SW480 (cell line): Measurements from ENCODE around the gene HCFC1.

Experiments used
- DNase-seq: peaks from one replicate; pipeline ENCODE4 v3.0.0-alpha.2; 2016; ENCODE audit warnings: low spot score

The HCFC1 gene

GRCh38 chrX:153922932-153923857, 48.4 kb downstream of the HCFC1 start:
- DNase-seq = no peak

- DNase-seq = no peak
These were observed 49.8 kb downstream of the HCFC1 start for GRCh38 chrX:153921511-153922446.

DNA sequence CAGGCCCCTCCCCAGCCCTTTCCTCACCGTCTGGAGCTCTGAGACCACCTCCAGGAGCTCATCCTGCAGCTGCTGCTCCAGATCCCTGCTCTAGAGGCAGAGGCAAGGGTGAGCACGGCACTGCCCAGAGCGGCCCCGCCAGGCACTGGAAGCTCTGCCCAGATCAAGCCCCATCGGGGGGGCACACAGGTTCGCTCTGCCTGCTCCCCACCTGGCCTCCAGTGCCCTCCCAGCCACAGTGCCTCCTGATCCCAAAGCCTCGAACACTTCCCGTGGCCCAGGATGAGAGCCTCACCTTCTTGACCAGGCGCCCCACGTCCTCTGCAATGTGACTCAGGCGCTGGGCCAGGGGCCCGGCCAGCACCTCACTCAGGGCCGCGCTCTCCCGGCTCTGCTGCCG, 50.5 kb downstream of the HCFC1 start:
- DNase-seq = no peak

- no peak for DNase-seq
These were observed 51.1 kb downstream of the HCFC1 start for GRCh38 chrX:153920546-153920945.

- DNase-seq = no peak
These were observed 52.3 kb downstream of the HCFC1 start for GRCh38 chrX:153919281-153919680.

DNA sequence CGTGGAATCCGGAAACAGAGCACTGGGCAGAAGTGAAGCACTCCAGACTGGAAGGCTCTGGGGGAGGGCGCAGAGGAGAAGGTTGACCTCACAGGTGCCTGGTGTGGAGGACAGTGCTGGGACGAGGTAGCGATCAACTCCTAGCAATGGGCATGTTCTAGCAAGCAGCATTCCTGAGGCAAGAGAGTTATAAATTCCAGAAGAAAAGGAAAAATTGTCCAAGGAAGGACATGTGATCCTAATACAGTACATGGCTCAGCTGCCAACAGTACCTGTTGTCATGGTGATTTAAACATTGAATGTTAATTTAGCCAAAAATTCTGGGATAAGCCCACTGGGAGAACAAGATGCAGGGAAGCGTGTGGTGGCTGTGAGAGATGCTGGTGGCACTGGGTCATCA, 53.7 kb downstream of the HCFC1 start:
- DNase-seq = no peak

GRCh38 chrX:153913701-153914100, 57.9 kb downstream of the HCFC1 start:
- DNase-seq = no peak

GRCh38 chrX:153913211-153913610, 58.4 kb downstream of the HCFC1 start:
- DNase-seq = no peak

DNA sequence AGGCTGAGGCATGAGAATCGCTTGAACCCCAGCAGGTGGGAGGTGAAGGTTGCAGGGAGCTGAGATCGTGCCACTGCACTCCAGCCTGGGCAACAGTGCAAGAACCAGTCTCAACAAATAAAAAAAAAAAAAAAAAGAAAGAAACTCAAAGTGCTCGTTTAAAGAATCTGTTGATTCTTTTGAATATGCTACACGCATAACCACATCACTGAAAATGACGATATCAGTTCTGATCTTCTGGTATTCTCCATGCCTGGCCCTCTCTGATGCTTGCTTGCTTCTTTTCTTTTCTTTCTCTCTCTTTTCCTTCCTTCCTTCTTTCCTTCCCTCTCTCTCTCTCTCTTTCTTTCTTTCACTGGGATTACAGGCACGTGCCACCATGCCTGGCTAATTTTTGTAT, 59.8 kb downstream of the HCFC1 start:
- no peak for DNase-seq

GRCh38 chrX:153910446-153910845, 61.2 kb downstream of the HCFC1 start:
- no peak for DNase-seq

DNA sequence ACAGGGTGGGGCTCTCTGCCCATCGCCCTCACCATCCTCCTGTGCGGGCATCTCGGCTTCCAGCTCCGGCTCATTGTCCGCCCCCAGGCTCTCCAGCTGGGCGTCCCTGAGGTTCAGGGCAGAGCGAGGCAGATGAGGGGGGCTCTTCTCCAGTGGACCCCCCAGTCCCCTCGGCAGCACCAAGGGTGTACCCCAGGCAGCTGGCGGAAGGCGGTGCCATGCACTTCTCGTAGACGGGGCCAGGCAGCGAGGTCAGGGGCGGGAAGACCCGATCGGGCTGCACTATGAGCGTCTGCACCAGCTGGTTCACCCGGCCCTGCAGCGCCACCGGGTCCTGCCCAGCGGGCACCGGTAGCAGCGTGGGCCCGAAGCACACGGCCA, 61.6 kb downstream of the HCFC1 start:
- DNase-seq = no peak

DNA sequence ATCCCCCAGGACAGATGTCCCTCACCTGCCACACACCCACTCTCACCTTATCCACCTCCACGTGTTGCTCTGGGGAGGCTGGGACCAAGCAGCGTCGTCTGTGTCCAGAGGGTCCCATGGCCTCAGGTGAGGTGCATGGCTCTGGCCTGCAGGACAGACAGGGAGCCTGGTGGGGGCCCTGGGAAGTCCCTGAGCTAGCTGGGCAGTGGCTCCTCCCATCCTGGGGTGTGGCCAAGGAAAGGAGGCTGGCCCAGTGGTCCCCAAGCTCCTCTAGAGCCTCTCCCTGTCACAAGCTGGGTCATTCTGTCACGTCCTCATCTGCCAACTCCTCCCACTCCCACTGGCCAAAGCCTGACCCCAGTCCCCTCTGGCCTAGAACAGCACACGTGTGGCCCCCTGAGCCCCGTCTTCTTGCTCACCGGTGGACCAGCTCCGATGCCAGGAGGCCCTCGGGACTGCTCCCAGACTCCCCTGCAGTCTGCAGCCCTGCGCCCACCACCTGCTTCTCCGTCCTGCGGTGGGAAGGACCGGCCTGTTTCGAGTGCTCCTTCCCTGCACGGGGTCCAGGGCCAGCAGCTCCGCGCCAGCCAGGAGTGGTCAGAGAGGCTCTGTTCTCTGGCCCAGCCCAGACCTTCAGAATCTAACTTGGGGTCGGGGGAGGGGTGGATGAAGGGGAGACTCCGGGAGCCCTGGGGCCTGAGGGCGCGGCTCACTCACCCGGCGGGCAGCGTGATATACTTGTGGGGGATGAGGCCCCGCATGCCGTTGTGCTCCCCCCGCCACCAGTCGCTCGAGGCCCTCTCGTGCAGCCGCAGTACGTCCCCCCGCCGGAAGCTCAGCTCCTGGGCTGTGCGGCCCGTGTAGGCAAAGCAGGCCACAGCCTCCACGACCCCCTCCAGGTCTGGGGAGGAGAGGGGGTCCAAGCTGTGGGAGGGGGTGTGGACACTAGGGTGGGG, 62.3 kb downstream of the HCFC1 start:
- no peak for DNase-seq

DNA sequence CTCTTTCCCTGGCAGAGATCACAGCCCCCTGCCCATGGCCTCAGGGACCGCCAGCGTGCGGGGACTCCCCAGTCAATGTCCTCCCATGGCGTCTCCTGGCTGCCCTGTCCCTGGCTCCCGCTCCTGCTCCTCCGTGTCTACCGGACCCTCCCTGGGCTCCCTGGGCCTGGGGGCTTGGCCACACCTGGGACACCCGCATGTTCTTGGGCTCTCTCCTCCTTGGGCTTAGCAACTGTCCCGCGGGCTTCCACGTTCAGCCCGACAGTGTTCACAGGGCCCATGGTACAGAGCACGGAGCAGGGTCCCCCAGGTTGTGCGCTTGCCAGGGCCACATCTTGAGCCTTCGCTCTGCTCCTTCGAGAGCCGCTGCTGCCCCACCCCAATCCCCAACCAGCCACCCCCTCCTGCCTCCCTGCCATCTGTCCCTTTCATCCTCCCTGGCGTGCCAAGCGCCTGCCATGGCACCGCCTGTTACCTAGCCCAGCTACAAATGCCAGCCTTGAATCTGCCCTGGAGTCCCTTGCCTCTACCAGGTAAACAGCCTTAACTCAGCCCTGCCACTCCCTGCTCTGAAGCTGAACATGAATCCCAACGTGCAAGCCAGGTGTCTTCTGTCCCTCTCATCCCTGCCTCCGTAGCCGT, 63.3 kb downstream of the HCFC1 start:
- no peak for DNase-seq

DNA sequence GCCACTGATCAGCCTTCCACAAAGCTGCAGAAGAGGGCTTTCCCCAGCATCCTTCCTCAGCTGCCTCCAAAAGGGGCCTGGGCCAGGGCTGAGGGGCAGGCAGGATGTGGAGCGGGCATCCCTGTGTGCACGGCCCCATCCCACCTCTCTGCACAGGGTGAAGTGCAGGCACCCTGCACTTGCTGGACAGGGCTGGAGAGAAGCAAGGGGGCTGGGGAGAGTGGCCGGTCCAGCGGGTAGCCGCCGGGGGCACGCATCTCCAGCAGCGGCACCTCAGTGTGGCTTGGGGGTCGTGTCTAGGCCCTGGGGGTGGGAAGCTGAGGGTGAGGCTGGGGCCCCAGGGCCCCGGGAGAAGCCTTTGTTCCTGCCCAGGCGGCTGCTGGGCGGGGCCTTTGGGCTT, 64.2 kb downstream of the HCFC1 start:
- no peak for DNase-seq

DNA sequence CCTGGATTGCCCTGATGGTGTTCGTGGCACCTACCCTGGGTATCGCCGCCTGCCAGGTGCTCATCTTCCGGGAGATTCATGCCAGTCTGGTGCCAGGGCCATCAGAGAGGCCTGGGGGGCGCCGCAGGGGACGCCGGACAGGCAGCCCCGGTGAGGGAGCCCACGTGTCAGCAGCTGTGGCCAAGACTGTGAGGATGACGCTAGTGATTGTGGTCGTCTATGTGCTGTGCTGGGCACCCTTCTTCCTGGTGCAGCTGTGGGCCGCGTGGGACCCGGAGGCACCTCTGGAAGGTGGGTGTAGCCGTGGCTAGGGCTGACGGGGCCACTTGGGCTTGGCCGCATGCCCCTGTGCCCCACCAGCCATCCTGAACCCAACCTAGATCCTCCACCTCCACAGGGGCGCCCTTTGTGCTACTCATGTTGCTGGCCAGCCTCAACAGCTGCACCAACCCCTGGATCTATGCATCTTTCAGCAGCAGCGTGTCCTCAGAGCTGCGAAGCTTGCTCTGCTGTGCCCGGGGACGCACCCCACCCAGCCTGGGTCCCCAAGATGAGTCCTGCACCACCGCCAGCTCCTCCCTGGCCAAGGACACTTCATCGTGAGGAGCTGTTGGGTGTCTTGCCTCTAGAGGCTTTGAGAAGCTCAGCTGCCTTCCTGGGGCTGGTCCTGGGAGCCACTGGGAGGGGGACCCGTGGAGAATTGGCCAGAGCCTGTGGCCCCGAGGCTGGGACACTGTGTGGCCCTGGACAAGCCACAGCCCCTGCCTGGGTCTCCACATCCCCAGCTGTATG, 65.3 kb downstream of the HCFC1 start:
- no peak for DNase-seq

GRCh38 chrX:153905481-153906095, 66.0 kb downstream of the HCFC1 start:
- no peak for DNase-seq

DNA sequence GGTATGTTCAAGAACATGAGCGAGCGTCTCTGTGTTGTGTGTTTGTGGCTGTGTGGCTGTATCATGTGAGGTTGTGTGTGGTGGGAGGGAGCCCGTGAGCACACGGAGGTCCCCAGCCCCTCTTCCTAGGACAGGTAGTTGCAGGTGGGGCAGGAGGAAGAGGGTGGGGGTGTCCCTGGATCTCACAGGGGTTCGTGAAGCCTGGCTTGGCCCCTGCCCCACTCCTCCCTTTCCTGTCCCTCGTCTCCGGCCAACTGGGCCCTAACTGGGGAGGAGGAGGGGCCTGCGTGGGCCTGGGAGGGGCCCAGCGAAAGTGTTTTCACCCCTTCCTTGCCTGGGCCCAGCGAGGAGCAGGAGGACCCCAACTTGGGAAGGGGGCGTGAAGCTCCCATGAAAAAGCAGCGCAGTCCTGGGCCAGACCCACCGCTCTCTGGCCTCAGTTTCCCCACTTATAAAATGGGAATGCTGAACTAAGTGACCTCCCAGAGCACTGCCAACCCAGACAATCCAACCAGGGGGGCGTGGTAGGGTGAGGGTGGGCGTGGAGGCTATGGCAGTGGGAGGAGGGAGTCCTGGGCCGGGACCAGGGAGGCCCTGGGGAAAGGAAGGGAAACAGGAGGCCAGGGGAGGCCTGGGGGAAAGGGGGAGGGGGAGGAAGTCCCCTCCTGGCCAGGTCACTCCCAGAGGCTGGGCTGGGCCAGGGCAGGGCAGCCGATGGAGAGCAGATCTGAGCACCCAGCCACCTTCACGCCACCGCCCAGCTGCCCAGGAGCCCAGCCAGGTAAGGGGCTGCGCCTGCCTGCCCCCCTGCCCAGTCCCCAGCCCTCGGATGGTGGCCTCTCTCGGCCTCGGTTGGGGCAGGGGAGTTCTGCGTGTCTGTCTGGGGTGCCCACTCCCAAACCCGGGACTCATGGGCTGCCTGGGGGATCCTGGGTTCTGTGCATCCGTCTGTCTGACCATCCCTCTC, 67.3 kb downstream of the HCFC1 start, which contains the start of gene AVPR2:
TSS of gene AVPR2 (plus strand) at position 683 of the 967 bp plus-strand sequence. CDS start 473 bp downstream, outside the sequence.
- DNase-seq = peak; percentile 39

- no peak for DNase-seq
These were observed 68.2 kb downstream of the HCFC1 start for GRCh38 chrX:153903238-153903980.
